OCI-LY1 (cell line): ENCODE data around the gene TMEM139.

Experiments used
- CTCF ChIP-seq: fragments of 200-600 bp; sonication (generic), shearing (Covaris generic); IDR thresholded peaks from 2 replicates; pipeline ENCODE4 v1.5.1; 2017; ENCODE audit warnings: mild to moderate bottlenecking, antibody characterized with exemption, low read length, moderate library complexity, mixed read lengths
- EZH2 ChIP-seq: fragments of 200-600 bp; sonication (generic), shearing (Covaris generic); IDR thresholded peaks from 2 replicates; pipeline ENCODE4 v1.8.0; 2017; ENCODE audit warnings: borderline replicate concordance, mixed run types, mild to moderate bottlenecking, antibody characterized with exemption, low read length, moderate library complexity, mixed read lengths

GRCh38 chr7:143240291-143241168 lies 44.2 kb upstream of the TMEM139 start:
- peak; percentile 97 for TF ChIP-seq CTCF
- no peak for TF ChIP-seq EZH2
